H1 (cell line): ENCODE results near the gene RAP1A. TPM values are rescaled to one million over a fixed set of nuclear protein-coding genes. Genes with fewer than 3 reads are reported as not detected.

ENCODE experiments used
- CTCF ChIA-PET: fragments of 300-600 bp; sonication (Branson Sonifier 250); formaldehyde crosslinking; loops from one replicate; lab custom pipeline; 2021; ENCODE audit not compliant: partially characterized antibody; lab: Charles Lee
- POLR2A ChIA-PET: fragments of 300-600 bp; sonication (Branson Sonifier 250); formaldehyde crosslinking; loops from one replicate; lab custom pipeline; 2021; ENCODE audit warnings: inconsistent platforms; ENCODE audit not compliant: partially characterized antibody; lab: Charles Lee
- DNase-seq, 2 experiments: peaks; one replicate each; pipeline versions ENCODE4 v3.0.0 to v3.0.0-alpha.2; 2010 to 2022; ENCODE audit warnings: low spot score in 2 of 2, low read depth in 1 of 2, mixed read lengths in 1 of 2
- FAIRE-seq: peaks from 2 replicates; lab custom pipeline; 2011; peaks lifted over from hg19 to GRCh38; lab: Jason Lieb, UNC
- H2AFZ ChIP-seq: 2 replicates; pipeline ENCODE4 v1.8.1; 2012; ENCODE audit warnings: low read length, inconsistent platforms
- H2AK5ac ChIP-seq: 2 replicates; pipeline ENCODE4 v1.6.1; 2013; ENCODE audit warnings: low read depth, low read length
- H2BK120ac ChIP-seq: replicated peaks from 2 replicates; pipeline ENCODE3; 2013; ENCODE audit warnings: low read depth, low read length, inconsistent platforms
- H2BK12ac ChIP-seq: 2 replicates; pipeline ENCODE4 v1.6.1; 2013; ENCODE audit warnings: low read depth, low read length
- H2BK15ac ChIP-seq: 2 replicates; pipeline ENCODE4 v1.6.1; 2013; ENCODE audit warnings: low read length
- H2BK20ac ChIP-seq: 2 replicates; pipeline ENCODE4 v1.6.1; 2013; ENCODE audit warnings: low read length
- H2BK5ac ChIP-seq: 2 replicates; pipeline ENCODE4 v1.6.1; 2013; ENCODE audit warnings: low read depth, low read length
- H3K14ac ChIP-seq: 2 replicates; pipeline ENCODE4 v1.6.1; 2013; ENCODE audit warnings: inconsistent platforms; ENCODE audit not compliant: insufficient read length
- H3K18ac ChIP-seq: 2 replicates; pipeline ENCODE4 v1.6.1; 2013; ENCODE audit warnings: low read length; ENCODE audit errors: extremely low read depth
- H3K23ac ChIP-seq: 2 replicates; pipeline ENCODE4 v1.6.1; 2013; ENCODE audit warnings: inconsistent platforms; ENCODE audit not compliant: insufficient read length
- H3K23me2 ChIP-seq: 2 replicates; pipeline ENCODE4 v1.6.1; 2013; ENCODE audit warnings: low read depth, low read length
- H3K27ac ChIP-seq: 2 replicates; pipeline ENCODE4 v1.6.1; 2011; ENCODE audit warnings: low read depth, low read length, inconsistent platforms
- H3K27me3 ChIP-seq, 4 experiments: replicated peaks in 1 of 4; 1 replicate in 1 of 4; 2 replicates in 3 of 4; pipeline versions ENCODE4 v1.6.1 to v1.8.1; 2011 to 2013; ENCODE audit warnings: low read length in 3 of 4, mild to moderate bottlenecking in 3 of 4, inconsistent platforms in 2 of 4, mixed read lengths in 2 of 4, moderate library complexity in 1 of 4; ENCODE audit not compliant: control insufficient read depth in 3 of 4, insufficient read depth in 3 of 4; ENCODE audit errors: extremely low read depth in 1 of 4
- H3K36me3 ChIP-seq, 4 experiments: 2 replicates each; pipeline versions ENCODE4 v1.6.1 to v1.8.1; 2011 to 2013; ENCODE audit warnings: mild to moderate bottlenecking in 4 of 4, low read length in 3 of 4, moderate library complexity in 2 of 4, control low read depth in 1 of 4, inconsistent platforms in 1 of 4; ENCODE audit not compliant: insufficient read depth in 4 of 4, control insufficient read depth in 2 of 4
- H3K4ac ChIP-seq: replicated peaks from 2 replicates; pipeline ENCODE3; 2013; ENCODE audit warnings: low read length, low read depth, mixed read lengths, inconsistent platforms; ENCODE audit not compliant: insufficient read length
- H3K4me1 ChIP-seq, 4 experiments: replicated peaks in 1 of 4; 1 replicate in 1 of 4; 2 replicates in 3 of 4; pipeline versions ENCODE4 v1.6.1 to v1.8.1; 2011 to 2013; ENCODE audit warnings: low read length in 3 of 4, inconsistent platforms in 2 of 4, mixed read lengths in 1 of 4; ENCODE audit not compliant: insufficient read depth in 4 of 4, control insufficient read depth in 3 of 4
- H3K4me2 ChIP-seq, 2 experiments: 2 replicates each; pipeline versions ENCODE4 v1.6.1 to v1.8.1; 2011 to 2013; ENCODE audit warnings: low read depth in 2 of 2, low read length in 2 of 2, control low read depth in 1 of 2, inconsistent platforms in 1 of 2, mild to moderate bottlenecking in 1 of 2; ENCODE audit not compliant: insufficient read depth in 1 of 2
- H3K4me3 ChIP-seq, 4 experiments: fragments of 200-600, 300-600 bp in 1 of 4; sonication (generic), shearing (Covaris generic), sonication (Bioruptor Twin) in 1 of 4; 2 replicates each; pipeline versions ENCODE4 v1.5.1 to v1.8.1; 2011 to 2016; ENCODE audit warnings: low read length in 4 of 4, low read depth in 3 of 4, control low read depth in 2 of 4, inconsistent platforms in 2 of 4, mild to moderate bottlenecking in 2 of 4, mixed read lengths in 1 of 4, moderate library complexity in 1 of 4; ENCODE audit not compliant: insufficient read depth in 2 of 4; ENCODE audit errors: extremely low read depth in 1 of 4
- H3K56ac ChIP-seq: replicated peaks from 2 replicates; pipeline ENCODE3; 2013; ENCODE audit warnings: low read depth, mild to moderate bottlenecking, mixed read lengths, low read length, inconsistent platforms; ENCODE audit not compliant: insufficient read length
- H3K79me1 ChIP-seq: 2 replicates; pipeline ENCODE4 v1.6.1; 2013; ENCODE audit warnings: low read depth, low read length, control low read depth
- H3K79me2 ChIP-seq, 2 experiments: 2 replicates each; pipeline versions ENCODE4 v1.6.1 to v1.8.1; 2012 to 2013; ENCODE audit warnings: low read length in 2 of 2, mild to moderate bottlenecking in 2 of 2, inconsistent platforms in 1 of 2; ENCODE audit not compliant: insufficient read depth in 2 of 2, control insufficient read depth in 1 of 2
- H3K9ac ChIP-seq, 4 experiments: replicated peaks in 1 of 4; 1 replicate in 1 of 4; 2 replicates in 3 of 4; pipeline versions ENCODE4 v1.6.1 to v1.8.1; 2011 to 2013; ENCODE audit warnings: low read depth in 3 of 4, low read length in 3 of 4, control low read depth in 2 of 4, mild to moderate bottlenecking in 2 of 4, moderate library complexity in 2 of 4, inconsistent platforms in 1 of 4; ENCODE audit errors: extremely low read depth in 1 of 4
- H3K9me3 ChIP-seq, 2 experiments: 2 replicates each; pipeline versions ENCODE4 v1.6.1 to v1.8.1; 2012 to 2013; ENCODE audit warnings: mild to moderate bottlenecking in 2 of 2, moderate library complexity in 2 of 2, control low read depth in 1 of 2, inconsistent platforms in 1 of 2, low read depth in 1 of 2, low read length in 1 of 2, mixed read lengths in 1 of 2; ENCODE audit not compliant: insufficient read depth in 2 of 2
- H4K20me1 ChIP-seq, 2 experiments: replicated peaks in 1 of 2; 2 replicates each; pipeline versions ENCODE3 to v1.8.1; 2011 to 2013; ENCODE audit warnings: inconsistent platforms in 2 of 2, low read length in 2 of 2, mild to moderate bottlenecking in 1 of 2; ENCODE audit not compliant: insufficient read depth in 2 of 2, control insufficient read depth in 1 of 2
- H4K5ac ChIP-seq: 2 replicates; pipeline ENCODE4 v1.6.1; 2013; ENCODE audit warnings: low read length, low read depth, mixed read lengths, inconsistent platforms; ENCODE audit not compliant: insufficient read length
- H4K8ac ChIP-seq: 2 replicates; pipeline ENCODE4 v1.8.0; 2013; ENCODE audit warnings: mild to moderate bottlenecking, moderate library complexity, low read length, inconsistent platforms; ENCODE audit not compliant: insufficient read depth; ENCODE audit errors: extremely low read depth
- H4K91ac ChIP-seq: replicated peaks from 2 replicates; pipeline ENCODE3; 2013; ENCODE audit warnings: low read length, mixed read lengths, inconsistent platforms; ENCODE audit not compliant: insufficient read length
- CEBPB ChIP-seq: IDR thresholded peaks from 2 replicates; pipeline ENCODE4 v1.6.1; 2012; ENCODE audit warnings: low read depth, low read length
- SIN3A ChIP-seq, 2 experiments: IDR thresholded peaks in 1 of 2; conservative IDR thresholded peaks in 1 of 2; 2 replicates each; pipeline ENCODE4 v1.6.1; 2011 to 2012; ENCODE audit warnings: low read length in 2 of 2, improper control_type of control experiment in 1 of 2, low read depth in 1 of 2, mild to moderate bottlenecking in 1 of 2
- SUZ12 ChIP-seq: fragments of 200-600 bp; sonication (generic); IDR thresholded peaks from 2 replicates; pipeline ENCODE4 v1.6.1; 2012; ENCODE audit warnings: mild to moderate bottlenecking, inconsistent platforms, low read length, moderate library complexity, mixed read lengths
- WGBS, 2 experiments: shearing (Covaris generic) in 1 of 2; methylation state at CpG; one replicate each; pipeline versions ENCODE4 v1.1.6 to v1.1.7; 2013 to 2015; ENCODE audit warnings: low lambda C conversion rate in 2 of 2, mixed read lengths in 2 of 2, inconsistent platforms in 1 of 2, low coverage in 1 of 2, missing lambda C conversion rate in 1 of 2; ENCODE audit not compliant: insufficient replicate concordance in 2 of 2, insufficient coverage in 1 of 2, insufficient read length in 1 of 2; ENCODE audit errors: extremely low coverage in 1 of 2, missing lambda C conversion rate in 1 of 2; 5-methylcytosine and 5-hydroxymethylcytosine counted together
- polyA plus RNA-seq, 7 experiments: library from polyadenylated mRNA; depleted of rRNA in 3 of 7; stranded (reverse) in 5 of 7; unstranded in 2 of 7; fragments of >200 nt in 5 of 7; fragments of 200-250 nt in 2 of 7; gene quantifications; 1 replicate in 5 of 7; 2 replicates in 1 of 7; 4 replicates in 1 of 7; pipeline versions ENCODE4 v1.2.1 to v1.2.3, GENCODE V29; 2011 to 2013; ENCODE audit warnings: missing spikeins in 2 of 7, mixed read lengths in 2 of 7
- total RNA-seq: library from RNA; stranded (reverse); fragmentation: NEBNext Ultra II Directional; extraction: Animal tissue kit (Norgen Biotek cat#: 25700); gene quantifications from 2 replicates; pipeline ENCODE4 v1.2.1, GENCODE V29; 2021

The RAP1A gene
- total and polyA plus RNA-seq, 2 of the 8 experiments (the other 6 are each of a cell fraction or from before 2014, with no cell fraction given) = 10.9 to 35.8 TPM

- Histone ChIP-seq H3K4me3 (no peak overlapping the region), H2BK20ac (no peak overlapping the region), H3K27ac (no peak overlapping the region), H3K9me3 (no peaks in the 10 kb centered on the region), H3K9ac (no peak overlapping the region), H3K4ac (no peak overlapping the region), H2AFZ (no peak overlapping the region), H3K18ac (no peak overlapping the region), H3K23me2 (peaks cover 7% of the 10 kb centered on the region; the same call in 1 of the 2 replicates), H4K8ac (no peak overlapping the region), H3K56ac (no peak overlapping the region), H3K36me3 (peaks cover 0 to 3% (median 1%) of the 10 kb centered on the region in 4 experiments; a peak in 3 of 8 replicates), H3K27me3 (no peaks in the 10 kb centered on the region; a peak in 1 of 7 replicates), H3K14ac (no peak overlapping the region), H4K5ac (no peak overlapping the region), H4K20me1 (peaks cover 3 to 10% of the 10 kb centered on the region in 2 experiments), H2AK5ac (peak overlapping the region; percentile 16; the same call in 1 of the 2 replicates), H2BK120ac (no peak overlapping the region), H2BK15ac (no peak overlapping the region), H3K79me1 (peaks cover 15% of the 10 kb centered on the region), H4K91ac (no peak overlapping the region), H3K23ac (no peak overlapping the region), H3K79me2 (peaks cover 0 to 61% of the 10 kb centered on the region in 2 experiments; a peak in 3 of 4 replicates), H3K4me1 (peaks cover 19 to 36% (median 28%) of the 10 kb centered on the region in 4 experiments), H2BK5ac (no peak overlapping the region), H3K4me2 (no peak overlapping the region), H2BK12ac (no peak overlapping the region)
- FAIRE-seq (no peak), DNase-seq (no peak)
- ChIA-PET POLR2A (interaction anchor here (1.0 to 19.0 kb wide), 2 partner anchors 13 to 15 kb away, joined by 5 to 343 read pairs; no protein-coding TSS in a partner anchor), CTCF (interaction anchor here (0.9 to 42.0 kb wide), 6 partner anchors 4 to 282 kb away, joined by 3 to 1070 read pairs (median 3); partner anchors contain the start of genes DDX20 and INKA2)
- WGBS, 2 experiments = 94% methylated on average over 5 of the region's 5 CpGs; no CpG with 5 or more reads in 1 of the 2 experiments
- TF ChIP-seq SUZ12 (no peak), SIN3A (conservative IDR thresholded peaks at IDR 0.05 in 1 of 2, IDR thresholded peaks at IDR 0.05 in 1 of 2; ENCODE audit: low read depth in 1 of 2, low read length in 2 of 2) (no peak), CEBPB (no peak)
These were observed 114.4 kb downstream of the RAP1A start for GRCh38 chr1:111733992-111734341.
